ENCODE results near the gene ALOX5.

Gene ALOX5

DNA sequence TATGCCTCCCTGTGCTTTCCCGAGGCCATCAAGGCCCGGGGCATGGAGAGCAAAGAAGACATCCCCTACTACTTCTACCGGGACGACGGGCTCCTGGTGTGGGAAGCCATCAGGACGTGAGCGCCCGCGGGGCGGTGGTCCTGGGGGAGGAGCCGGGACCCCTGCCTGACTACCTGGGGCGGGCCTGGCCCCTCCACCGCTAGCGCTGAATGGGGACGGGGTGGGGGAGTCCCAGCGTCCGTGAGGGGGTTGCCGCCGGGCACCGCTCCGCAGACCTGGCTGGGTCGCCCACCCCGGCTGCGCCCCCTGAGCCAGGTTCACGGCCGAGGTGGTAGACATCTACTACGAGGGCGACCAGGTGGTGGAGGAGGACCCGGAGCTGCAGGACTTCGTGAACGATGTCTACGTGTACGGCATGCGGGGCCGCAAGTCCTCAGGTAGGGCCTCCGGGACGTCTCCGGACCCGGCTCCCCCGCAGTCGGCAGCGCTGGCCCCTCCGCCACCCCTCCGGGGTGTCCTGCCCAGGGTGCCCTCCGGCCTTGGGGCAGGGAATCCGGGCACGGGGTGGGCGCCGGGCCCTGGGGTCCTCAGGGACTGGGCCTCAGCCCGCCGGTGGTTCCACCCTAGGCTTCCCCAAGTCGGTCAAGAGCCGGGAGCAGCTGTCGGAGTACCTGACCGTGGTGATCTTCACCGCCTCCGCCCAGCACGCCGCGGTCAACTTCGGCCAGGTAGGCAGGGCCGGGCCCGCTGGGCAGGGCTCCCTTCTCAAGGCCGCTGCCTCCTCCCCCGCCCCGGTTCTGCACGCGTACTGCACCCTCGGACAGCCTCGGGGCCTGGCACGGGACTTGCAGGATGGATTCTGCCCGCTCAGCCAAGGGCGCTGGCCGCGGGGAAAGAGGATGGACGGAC is 69.3 kb downstream of the ALOX5 start:
- DNase-seq (ENCODE audit: low spot score): no peak

DNA sequence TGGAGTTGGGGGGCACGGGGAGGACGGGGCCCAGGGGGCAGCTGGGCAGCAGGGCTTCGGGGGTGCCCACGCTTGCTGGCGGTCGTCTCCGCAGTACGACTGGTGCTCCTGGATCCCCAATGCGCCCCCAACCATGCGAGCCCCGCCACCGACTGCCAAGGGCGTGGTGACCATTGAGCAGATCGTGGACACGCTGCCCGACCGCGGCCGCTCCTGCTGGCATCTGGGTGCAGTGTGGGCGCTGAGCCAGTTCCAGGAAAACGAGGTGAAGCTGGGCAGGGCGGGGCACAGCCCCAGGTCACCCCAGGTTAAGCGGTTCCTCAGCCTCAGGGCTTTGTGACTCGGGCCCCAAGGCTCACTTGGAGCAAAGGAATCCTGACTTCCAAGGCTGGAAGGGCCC is 70.0 kb downstream of the ALOX5 start:
- no peak for DNase-seq (ENCODE audit: low spot score)

DNA sequence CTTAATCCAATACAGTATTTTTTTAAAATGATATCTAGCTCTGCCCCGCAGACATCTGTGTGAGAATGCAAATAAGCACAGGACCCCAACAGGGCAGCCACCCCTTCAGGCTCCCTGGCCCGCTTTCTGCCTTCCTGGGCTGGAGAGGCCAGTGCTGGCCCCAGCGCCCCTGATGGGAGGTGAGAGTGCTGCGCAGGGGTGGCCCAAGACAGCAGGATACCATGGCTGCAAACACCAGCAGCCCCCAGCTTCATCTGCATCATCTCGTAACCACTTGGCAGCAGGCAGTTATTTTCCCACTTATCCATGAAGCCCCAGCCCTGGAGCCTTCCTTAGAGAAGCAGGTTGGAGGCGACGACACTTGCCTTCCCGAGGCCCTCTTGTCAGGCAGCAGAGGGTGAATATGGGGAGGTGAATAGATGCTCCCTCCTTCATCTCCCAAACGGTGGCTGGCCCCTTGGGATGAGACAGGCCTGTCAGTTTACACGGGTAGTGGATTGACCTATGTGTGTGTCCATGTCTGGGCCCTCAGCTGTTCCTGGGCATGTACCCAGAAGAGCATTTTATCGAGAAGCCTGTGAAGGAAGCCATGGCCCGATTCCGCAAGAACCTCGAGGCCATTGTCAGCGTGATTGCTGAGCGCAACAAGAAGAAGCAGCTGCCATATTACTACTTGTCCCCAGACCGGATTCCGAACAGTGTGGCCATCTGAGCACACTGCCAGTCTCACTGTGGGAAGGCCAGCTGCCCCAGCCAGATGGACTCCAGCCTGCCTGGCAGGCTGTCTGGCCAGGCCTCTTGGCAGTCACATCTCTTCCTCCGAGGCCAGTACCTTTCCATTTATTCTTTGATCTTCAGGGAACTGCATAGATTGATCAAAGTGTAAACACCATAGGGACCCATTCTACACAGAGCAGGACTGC is 71.2 kb downstream of the ALOX5 start:
- no peak for DNase-seq (ENCODE audit: low spot score)

DNA sequence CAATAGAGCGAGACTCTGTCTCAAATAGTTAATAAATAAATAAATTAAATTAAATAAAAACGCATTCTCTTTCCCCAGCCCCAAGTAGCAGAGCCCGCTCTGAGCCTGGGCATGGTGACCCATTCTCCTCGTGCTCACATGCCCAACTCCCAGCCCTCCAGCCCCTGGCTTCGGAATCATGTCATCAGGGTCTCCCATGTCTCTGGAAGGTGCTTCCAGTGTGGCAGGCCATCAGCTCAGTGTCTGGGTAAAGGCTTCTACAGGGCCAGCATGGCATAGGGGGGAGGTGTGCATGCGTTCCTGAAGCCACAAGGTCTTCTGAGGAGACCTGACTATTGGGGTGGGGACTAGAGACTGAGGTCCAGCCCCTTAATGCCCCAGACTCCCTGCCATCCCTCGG is 72.8 kb downstream of the ALOX5 start:
- no peak for DNase-seq (ENCODE audit: low spot score)

DNA sequence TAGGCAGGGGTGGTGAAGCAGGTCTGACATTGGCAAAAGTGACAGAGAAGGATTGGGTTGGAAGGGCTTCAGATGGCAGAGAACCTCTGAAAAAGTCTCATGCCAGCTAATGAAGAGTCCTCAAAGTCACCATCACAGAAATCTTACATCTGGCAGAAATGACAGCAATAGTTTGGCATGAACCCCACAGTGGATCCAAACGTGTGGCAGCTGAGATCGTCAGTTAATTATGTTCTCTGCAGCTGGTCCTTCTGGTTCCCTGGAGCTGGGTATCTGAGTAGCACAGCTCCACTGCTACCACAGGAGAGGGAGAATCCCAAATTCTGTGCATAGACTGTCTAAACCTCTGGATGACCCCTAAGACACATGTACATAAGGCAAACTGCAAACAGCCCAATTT is 73.4 kb downstream of the ALOX5 start:
- DNase-seq (ENCODE audit: low spot score): no peak

DNA sequence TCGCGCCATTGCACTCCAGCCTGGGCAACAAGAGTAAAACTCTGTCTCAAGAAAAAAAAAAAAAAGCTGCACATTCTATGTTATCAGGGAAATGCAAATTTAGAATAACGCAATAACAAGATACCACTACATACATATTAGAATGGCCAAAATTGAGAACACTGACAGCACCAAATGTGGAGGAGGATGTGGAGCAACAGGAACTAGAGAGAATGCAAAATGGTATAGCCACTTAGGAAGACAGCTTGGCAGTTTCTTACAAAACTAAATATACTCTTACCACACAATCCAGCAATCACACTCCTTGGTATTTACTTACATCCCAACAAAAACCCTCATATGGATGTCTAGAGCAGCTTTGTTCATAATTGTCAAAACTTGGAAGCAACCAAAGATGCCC is 76.8 kb downstream of the ALOX5 start:
- DNase-seq (ENCODE audit: low spot score): no peak

DNA sequence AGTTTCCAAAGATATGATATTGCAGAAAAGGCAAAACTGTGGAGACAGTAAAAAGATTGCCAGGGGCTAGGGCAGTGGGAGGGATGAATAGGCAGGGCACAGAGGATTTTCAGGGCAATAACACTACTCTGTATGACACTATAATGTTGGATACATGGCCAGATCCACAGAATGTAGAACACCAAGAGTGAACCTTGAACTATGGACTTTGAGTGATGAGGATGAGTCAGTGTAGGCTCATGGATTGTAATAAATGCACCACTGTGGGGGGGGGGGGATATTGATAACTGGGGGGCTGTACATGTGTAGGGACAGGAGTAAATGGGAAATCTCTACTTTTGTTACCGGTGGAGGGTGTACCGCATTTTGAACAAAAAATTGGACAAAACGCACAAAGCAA is 77.4 kb downstream of the ALOX5 start:
- no peak for DNase-seq (ENCODE audit: low spot score)

DNA sequence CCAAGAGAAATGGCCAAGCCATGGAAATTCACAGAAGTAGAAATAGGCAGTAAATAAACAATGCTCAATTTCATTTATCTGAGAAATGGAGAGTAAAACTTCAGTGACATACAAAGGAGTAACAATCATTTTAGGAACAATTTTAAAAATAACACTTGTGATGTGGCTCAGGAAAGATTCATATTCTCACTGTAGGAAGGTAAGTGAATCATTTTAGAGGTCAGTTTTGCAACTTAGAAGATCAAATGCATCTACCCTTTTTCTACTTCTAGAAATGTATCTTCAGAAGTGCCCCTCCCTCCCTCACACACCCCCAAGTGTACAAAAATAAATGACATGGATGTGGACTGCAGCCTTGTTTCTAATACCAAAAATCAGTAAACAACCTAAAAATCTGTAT is 78.3 kb downstream of the ALOX5 start:
- DNase-seq (ENCODE audit: low spot score): no peak

DNA sequence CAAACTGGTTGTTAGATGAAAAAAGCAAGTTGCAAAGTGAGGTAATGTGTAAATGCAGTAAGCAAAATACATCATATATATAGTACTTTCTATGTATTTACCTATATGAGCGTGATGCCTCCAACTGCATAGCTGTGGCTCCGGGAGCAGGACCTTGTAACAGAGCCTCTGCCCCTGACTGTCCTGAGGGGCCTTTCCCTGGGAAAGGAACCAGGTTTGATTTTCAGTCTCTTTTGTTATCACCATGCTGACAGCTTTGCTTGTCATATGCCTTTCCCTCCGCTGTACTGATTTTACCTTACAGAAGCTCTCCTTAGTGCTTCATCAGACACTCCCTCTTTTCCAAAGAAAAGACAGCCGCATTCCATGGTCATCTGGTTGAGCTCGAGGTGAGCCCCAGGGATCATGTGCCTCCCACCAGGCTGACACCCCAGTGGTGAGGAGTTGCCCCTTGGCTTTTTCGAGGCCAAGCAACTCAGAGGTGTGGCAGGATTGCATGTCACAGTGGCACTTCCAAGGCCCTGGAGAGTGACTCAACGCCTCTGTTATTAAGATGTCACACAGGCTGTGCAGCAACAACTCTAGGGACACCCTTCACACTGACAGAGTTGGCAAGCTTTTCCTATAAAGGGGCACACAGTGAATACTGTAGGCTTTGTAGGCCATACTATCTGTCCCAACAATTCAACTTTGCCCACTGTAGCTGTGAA is 78.9 kb downstream of the ALOX5 start:
- no peak for DNase-seq (ENCODE audit: low spot score)

DNA sequence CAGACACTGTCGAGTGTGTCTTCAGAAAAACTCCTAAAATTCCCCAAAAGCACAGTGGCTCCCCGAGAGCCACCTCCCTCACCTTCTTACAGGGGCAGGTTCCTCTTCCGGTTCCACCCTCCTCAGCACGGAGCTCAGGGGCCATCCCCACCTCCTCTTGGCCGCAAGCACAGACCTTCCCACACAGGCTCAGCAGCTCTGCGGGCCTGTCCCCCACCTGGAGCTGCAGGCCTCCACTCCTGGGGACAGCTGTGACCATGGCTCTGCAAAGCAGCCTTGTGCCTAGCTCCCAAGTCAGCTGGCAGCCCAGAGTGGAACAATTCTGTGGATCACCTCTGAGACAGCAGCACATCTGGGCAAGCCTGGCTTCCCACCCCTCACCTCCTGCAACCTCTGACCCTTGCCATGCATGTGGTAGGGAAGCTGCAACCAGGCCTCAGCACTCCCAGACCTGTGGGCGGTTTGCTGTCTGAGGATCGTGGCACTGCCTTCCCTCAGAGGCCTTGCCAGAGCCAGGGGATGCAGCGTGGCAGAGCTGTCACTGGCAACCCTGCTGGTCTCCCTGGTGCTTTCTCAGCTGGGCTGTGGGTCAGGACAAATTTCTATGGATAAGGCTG is 79.7 kb downstream of the ALOX5 start:
- DNase-seq (ENCODE audit: low spot score): no peak

DNA sequence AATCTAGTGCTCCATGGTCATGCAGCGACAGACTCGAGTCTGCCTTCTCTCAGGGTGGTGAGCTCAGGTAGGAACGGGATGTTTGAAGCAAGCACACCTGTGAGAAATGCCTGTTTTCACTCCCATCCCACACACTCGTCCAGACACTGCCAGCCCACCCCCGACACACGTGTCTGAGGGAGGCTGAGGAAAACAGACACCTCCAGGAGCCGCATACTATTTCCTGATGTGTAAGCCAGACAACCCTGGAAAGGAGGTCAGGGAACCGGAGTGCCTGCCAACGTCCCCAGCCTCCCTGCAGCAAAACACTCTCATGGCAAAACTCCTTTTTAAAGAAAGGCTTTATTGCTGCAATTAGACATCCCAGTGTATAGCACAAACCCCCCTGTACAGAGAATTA is 80.2 kb downstream of the ALOX5 start:
- no peak for DNase-seq (ENCODE audit: low spot score)

DNA sequence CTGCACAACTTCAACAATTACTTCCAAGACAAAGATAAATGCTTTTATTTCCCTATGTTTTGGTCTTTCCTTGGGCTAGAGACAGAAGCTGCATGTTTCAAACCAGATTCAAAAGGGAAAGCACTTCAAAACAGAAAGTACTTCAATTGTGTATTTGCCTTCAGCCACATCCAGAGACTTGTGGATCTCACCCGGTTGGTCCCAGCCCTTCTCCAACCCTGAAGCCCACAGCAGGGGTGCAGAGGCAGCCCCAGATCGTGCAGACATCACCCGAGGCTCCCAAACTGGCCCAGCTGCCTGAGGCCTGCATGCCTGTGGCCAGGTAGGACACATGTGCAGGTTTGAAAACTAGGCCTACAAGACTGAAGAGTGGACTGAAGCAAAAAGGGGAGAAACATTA is 80.8 kb downstream of the ALOX5 start:
- no peak for DNase-seq (ENCODE audit: low spot score)

DNA sequence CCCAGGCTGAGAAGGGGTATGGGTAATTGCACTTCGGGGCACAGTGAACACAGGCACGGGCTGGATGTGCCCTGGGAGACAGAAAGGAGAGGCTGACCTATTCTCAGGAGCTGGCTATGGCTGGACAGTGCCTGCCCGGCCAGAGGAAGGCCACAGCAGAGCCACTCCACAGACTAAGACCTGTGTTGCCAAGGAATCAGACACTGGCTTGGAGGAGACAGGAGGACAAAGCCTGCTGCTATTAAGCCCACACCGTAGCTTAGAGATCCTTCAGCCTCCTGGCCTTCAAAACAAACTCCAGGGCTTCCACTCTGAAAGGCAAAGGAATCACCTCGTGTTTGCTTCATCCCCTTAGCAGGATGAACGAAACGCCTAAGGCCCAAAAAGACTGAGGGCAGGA is 82.2 kb downstream of the ALOX5 start:
- no peak for DNase-seq (ENCODE audit: low spot score)

DNA sequence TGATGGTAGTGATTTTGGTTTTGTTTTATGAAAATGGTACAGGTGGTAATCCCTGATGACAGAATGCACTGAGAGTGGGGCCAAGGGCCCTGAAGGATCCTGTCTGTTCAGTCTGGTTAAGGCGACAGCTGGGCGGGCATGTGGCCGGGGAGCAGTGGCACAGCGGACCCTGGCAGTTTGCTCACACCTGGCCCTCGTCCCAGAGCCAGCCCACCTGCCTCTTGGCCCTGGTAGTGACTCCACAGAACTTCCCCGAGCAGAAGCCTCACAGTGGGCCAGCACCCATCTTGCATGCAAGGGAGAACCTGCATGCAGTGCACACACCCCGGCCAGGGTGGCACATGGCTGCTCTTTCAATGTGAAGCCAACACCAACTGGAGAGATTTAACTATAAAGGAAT is 82.8 kb downstream of the ALOX5 start:
- no peak for DNase-seq (ENCODE audit: low spot score)

DNA sequence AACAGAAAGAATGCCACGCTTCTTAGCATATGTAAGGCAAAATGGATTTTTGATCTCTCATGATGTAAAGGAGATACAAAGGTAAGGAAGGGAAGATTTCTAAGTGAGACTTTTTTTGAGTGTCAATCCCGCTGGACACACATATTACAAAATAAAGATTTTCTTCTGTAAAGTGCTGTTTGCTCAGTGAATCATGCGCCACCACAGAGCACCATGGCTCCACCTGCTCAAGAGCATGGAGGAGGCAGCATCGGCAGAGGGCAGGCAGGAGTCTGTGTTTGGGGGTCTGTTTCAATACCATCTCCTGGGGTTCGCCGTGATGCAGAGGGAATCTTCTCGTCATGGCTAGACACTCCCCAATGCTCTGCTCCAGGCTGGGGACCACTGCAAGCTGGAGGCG is 83.5 kb downstream of the ALOX5 start:
- DNase-seq (ENCODE audit: low spot score): no peak

DNA sequence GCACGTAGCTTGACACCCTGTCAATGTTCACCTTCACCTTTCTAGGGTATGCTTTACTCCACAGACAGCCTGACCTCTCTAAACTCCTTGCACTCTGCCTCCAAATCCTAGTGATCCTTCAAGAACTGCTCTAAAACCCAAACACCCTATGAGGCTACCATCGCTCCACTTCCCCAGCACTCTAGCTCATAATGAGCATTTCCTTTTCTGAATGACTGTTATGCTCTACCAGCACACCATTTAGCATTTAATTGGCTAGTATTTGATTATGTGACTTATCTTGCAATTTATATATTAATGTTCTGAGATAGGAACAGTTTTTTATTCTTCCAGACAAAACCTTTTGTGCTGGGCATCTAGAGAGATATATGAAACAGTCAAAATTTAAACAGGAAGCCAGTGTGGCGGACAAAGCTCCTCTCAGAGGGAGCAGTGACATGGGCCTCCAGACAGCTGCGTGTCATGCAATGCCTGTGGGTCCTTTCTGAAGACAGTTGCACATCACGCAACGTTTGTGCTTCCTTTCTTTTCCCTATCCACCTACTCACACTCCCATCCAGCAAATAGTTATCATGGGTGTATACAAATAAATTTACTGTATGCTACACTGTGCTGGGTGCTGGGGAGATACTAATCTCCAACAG is 86.3 kb downstream of the ALOX5 start:
- no peak for DNase-seq (ENCODE audit: low spot score)

DNA sequence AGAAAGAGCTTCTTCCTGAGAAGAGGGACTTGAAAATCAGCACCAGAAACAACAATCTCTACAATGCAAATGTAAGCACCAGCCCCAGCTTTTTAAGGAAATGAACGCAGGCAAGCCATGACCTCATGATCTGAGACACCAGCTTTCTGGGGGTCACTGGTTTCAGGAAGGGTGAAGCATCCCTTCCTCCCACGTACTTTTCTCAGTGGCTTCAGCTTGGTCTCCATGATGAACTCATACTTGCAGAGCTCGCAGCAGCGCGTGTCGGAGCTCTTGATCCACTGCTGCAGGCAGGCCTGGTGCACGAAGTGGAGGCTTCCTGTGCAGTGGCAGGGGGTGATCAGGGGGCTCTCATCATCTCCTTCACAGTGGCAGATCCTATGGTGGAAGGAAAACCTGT is 87.0 kb downstream of the ALOX5 start:
- peak; percentile 63 for DNase-seq (ENCODE audit: low spot score)

DNA sequence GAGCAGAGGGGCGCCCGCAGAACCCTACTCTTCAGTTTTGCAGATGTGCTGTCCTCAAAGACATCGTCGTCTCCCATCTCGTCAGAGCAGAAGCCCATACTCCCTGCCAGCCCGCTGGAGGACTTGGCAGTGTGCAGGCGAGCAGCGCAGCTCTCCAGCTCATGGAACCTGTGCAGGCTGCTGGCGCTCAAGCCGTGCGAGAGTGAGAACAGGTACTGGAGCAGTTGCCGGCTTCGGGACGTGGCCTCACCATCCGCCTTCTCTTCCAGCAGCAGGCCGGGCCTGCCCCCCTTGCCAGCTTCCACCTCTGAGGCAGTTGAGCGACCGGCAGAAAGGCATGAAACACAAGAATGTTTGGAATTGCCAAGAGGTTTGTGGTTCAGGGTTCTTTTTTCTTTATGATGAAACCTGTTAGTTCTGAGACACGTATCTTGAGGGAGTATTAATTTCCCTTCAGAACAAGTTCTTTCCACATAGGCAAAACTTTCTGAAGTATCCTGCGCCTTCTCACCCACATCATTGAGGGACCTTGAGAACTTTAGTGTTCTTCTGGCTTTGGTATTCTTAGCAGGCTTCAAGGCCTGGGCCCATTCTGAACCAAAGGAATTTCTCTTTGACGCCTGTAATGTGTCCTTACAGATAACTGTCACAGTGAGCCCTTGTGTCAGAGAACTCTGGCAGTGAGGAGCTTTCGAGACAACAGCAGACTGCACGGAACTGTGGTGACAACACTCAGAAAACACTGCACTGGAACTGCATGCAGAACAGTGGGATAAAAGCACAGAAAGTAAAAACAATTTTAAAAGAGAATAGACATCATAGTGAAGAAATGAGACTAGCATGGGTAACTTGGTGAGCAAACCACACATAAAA is 89.5 kb downstream of the ALOX5 start:
- no peak for DNase-seq (ENCODE audit: low spot score)

DNA sequence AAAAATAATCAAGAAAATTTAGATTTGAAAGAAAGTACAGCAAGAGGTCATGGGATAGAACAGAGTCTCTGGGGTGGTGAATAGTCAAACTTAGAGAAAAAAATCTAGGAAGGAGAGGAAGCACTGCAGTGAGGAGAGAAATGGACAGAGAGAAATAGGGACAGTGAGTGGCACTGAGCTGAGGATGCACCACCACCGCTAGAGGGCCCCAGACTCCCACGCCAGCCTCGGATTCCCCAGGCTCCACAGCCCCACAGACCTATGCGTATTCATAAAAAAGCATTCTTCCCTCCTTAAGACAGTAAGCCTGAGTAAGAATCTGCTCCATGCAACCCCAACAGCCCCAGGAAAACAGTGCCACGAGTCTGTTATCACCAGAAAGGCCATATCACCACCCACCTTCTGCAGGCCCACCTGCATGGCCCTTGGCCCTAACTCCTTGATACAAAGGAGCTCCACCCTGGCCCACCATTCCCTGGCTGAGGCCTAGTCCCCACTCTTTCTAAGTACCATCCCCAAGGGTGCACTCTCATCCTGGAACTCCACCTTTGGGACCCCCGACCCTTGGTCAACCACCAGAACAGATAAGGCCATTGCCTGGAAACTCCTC is 91.0 kb downstream of the ALOX5 start:
- peak; percentile 84 for DNase-seq (ENCODE audit: low spot score)

DNA sequence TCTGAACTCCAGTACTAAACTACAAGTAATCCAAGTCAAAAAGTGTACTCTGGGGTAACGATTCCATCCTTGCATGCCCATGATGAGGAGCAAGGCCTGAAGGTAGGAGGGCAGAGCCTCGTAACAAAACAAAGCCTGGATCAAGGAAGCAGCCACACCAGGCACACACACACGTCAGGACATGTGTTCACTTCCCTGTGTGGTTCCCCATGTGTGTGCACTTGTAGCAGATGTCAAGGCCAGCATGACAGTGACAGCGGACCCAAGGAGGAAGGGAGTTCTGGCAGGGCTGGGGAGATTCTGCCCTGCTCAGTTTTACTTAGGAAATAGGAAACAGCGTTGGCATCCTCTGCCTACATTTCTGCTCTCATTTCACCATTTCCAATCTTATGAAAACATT is 92.8 kb downstream of the ALOX5 start:
- no peak for DNase-seq (ENCODE audit: low spot score)
